Jurkat, Clone E6-1 (cell line): ENCODE measurements around the gene LEFTY1.

Experiments used
- DNase-seq: peaks from one replicate; pipeline ENCODE4 v3.0.0-alpha.2; 2011; ENCODE audit warnings: low read depth, low spot score
- H3K4me3 ChIP-seq: 2 replicates; pipeline ENCODE4 v1.5.1; 2011; ENCODE audit warnings: mild to moderate bottlenecking, low read length, control low read depth, moderate library complexity

The LEFTY1 gene

DNA sequence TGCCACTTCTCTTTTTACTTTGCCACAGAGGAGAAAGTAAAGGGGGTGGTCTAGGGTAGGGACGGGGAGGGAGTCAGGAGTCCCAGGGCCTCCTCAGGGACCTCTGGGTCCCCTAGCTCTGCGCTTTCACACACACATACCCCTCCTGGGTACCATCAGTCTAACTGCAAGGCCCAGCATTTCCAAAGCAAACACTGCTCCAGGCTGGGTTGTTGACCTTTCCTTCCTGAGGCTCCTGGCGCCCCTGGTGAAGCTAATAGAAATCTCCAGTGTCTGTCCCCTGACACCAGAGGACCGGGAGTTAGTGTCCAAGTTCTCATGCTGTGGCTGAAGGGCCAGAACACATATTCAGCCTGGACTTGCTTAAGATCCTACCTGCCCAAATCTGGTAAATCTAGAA, 10.7 kb downstream of the LEFTY1 start:
- no peak for DNase-seq
- no peak overlapping the region for H3K4me3 ChIP-seq

DNA sequence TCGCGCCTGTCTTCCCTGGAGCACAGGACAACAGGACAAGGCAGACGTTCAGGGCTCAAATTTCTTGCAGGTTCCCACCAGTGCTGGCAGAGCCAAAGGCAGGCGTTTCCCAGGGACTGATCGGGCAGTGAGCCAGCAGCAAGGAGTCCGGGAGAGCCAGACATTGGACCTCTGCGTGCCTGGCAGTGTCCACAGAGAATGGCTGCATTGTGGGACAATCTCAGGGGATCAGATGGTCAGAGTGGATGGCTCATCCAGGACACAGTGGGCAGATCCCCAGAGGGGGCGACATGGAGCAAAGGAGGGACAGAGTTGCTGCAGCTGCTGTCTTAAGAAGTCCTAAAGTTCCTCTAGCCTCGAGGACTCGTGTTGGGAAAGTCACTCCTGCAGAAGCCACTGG, 11.4 kb downstream of the LEFTY1 start:
- no peak overlapping the region for H3K4me3 ChIP-seq
- no peak for DNase-seq

- DNase-seq: no peak
- no peak overlapping the region for H3K4me3 ChIP-seq
These were observed 11.9 kb downstream of the LEFTY1 start for GRCh38 chr1:225876900-225877510.

DNA sequence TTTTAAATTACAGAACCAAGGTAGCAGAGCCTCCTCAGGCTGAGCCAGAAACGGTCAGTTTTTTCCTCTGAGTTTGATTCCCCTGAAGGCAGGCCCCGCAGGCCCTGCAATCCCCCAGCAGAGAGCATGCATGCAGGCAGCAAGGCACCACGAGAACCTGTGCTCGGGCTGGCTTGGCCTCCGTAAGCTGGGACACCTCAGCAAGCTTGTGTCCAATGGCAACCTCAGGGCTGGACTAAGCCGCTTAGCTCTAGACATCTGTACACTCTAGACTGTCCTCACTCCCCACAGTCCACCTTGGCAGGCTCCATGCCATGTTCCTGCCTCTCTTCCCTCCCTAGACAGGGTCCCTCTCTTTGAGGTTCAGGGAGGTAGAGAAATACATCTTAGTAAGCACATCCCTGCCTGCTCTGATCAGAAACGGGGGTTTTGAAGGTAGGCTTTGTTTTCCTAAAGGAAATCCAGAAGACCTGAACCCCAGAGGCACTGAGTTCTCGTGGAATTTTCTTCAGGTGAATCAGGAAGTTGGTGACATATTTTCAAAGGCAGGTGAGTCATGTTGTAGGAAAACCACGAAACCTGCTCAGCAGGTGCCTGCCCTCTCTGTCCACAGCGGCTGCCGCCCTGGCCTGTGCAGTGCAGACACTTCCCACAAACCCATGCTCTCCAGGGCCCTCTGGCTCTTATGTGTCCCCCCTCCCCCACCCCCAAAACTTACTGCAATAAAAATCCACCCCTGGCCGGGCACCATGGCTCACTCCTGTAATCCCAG, 13.7 kb downstream of the LEFTY1 start:
- DNase-seq: no peak
- no peak overlapping the region for H3K4me3 ChIP-seq

DNA sequence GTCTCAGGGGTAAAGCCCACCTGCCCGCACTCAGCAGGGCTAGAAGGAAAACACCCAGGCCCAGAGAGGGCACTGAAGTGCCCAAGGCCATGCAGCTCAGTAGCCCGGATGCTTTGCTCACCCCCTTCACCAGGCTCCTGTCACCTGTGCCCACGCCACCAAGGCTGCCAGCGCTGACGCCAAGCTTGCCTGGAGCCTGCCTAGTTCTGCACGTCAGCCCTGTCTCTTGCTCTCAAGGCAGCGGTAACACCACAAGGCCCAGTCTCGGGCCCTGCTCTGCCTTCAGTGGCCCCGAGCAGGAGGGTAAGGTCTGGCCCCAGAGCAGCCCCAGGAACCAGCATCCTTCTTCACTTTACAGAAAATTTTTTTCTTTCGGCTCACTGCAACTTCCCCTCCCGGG, 14.5 kb downstream of the LEFTY1 start:
- no peak overlapping the region for H3K4me3 ChIP-seq
- no peak for DNase-seq

DNA sequence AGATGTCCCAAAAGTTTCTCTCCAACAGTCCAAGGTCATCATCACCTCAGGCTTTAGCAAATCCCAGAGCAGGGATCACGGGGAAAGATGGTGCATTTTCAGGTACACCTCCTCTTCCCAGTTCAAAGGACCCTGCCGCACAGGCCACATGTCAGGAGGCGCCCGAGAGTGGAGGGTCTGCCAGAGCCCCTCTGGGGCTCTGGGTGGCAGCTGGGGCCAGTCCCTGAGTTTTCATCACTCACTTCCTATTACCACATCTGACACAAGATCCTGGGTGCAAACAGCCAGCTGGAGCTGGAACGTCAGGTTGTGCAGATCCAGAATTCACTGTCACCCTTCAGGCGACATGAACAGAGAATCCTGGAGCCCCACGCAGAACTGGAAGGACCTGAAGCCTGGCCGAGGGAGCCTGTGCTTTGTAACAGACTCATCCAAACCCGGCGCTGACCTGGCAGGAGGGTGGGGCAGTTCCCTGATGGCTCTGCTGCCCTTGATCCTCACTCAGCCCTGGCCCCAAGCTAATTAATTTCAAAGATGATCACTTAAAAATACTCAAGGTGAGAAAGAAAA, 15.6 kb downstream of the LEFTY1 start:
- no peak overlapping the region for H3K4me3 ChIP-seq
- DNase-seq: no peak

GRCh38 chr1:225872075-225872430, 16.9 kb downstream of the LEFTY1 start:
- no peak overlapping the region for H3K4me3 ChIP-seq
- DNase-seq: no peak

DNA sequence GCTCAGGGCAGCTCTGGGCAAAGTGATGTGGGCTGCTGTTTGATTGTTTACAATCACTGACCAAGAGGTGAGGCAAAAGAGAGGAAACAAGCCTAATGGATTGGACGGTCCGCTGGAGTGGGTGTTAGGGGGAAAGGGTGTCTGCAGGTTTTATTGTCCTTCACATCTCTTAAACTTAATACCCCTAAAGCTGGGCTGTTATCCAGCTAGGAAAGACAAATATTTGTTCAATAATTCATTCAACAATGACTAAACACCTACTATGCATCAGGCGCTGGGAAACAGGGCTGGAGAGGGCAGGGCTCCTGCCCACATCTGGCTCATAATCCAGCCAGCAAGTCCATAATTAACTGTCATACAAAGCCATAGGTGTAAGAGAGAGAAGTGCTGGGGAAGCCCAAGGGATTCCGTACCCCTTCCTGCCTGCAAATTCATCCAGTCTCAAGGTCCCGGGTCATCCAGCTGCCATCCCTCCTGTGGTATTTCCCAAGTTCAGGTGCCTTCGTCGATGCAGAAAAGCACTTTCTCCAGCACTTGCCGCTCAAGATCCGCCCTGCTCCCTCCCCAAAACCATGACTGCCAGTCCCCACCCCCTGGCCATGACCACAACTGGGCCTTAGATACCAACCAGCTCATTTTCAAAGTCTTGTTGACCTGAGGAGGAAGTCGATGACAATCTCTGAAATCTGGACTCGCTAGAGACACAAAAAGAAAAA, 17.4 kb downstream of the LEFTY1 start:
- DNase-seq: no peak

DNA sequence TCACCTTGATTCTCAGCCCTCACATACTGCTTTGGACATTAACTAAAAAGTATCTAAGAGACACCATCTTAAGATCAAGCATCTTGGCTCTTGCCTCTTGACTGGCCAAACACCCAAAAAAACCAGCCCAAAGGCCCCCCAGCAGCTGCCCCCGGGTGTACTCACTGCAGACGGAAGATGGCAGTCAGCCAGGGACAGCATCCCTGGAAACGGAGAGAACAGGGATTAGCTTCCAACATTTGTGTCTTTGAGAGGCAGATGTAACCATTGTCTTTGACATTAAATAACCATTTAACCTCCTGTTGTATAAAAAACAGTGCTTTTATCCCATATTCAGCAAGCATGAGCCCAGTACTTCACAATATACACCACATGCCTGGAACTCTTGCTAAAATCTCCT, 18.0 kb downstream of the LEFTY1 start:
- DNase-seq: no peak
- H3K4me3 ChIP-seq: no peak overlapping the region

More for the DNA sequence above, 17.4 kb downstream of the LEFTY1 start:
- H3K4me3 ChIP-seq: no peak overlapping the region

GRCh38 chr1:225868631-225869330, 20.2 kb downstream of the LEFTY1 start:
- no peak for DNase-seq

GRCh38 chr1:225866981-225867380, 22.0 kb downstream of the LEFTY1 start:
- no peak overlapping the region for H3K4me3 ChIP-seq
- DNase-seq: no peak

More at GRCh38 chr1:225868631-225869330, 20.2 kb downstream of the LEFTY1 start:
- H3K4me3 ChIP-seq: no peak overlapping the region

DNA sequence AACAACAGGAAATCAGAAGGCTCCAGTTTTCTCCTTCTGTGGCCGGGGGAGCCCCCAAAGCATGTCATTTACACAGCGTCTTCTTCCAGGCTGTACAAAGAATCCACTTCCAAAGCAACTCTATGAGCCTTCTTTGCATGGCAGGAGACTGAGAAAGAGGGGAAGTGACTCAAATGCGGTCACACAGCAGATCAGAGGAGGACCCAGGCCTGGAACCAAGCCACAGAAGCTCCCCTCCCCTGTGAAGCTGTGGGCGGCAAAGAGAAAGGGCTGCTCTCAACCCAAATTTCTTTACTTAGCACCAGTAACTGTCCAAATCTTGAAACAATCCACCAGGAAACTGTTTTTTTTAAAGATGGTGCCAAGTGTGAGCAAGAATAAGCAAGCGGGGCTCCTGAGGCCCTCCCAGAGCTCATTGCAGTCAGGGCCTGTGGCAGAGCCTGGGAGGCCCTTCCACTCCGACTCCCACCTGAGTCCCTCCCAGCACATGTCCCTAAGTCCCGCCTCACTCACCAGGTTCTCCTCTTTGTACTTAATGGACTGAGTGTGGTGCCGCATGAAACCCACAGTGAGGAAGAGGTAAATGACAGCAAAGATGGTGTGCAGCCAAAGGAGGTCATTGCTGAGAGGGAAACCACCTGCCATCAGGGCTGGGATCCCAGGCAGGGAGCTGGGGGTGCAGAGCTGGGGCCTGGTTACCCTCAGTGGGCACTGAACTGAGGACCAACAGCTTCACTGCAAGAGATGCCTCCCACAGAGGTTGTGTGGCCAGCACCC, 22.7 kb downstream of the LEFTY1 start:
- peak overlapping the region; percentile 5 for H3K4me3 ChIP-seq
- peak; percentile 72 for DNase-seq

DNA sequence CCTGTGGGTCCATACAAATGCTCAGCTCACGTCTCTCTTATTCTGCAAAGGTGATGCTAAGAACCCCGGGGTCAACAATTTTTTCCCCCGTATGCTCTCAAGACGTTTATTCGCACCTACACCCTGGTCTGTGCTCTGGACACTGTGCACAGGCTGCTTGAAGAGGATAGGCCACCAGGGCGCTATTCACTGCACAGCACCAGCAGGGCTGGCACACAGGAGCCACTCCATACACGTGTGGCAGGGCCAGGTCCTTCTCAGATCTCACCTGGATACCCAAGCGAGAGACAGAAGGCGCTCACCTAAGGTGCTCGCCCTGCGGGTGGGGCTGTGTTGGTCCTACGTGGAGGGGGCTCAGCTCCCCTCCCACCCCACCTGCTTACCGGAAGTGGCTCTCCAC, 23.4 kb downstream of the LEFTY1 start:
- DNase-seq: no peak
- no peak overlapping the region for H3K4me3 ChIP-seq

GRCh38 chr1:225863167-225863566, 25.8 kb downstream of the LEFTY1 start:
- no peak overlapping the region for H3K4me3 ChIP-seq
- DNase-seq: no peak

DNA sequence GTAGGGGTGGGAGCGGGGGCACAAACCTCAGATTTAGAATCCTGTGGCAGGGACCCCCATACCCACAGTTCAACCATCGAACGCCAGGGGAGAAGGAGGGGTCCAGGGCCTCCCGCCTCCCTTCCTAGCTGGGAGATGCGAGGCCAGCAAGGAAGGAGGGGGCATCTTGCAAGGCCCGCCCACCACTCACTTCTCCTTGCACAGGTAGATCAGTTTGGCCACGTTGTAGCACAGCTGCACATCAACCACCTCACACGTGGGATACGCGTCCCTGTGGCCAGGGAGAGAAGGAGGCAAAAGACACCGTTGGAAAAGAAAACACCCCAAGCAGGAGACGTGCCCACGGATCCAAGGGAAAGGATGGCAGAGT, 26.4 kb downstream of the LEFTY1 start:
- H3K4me3 ChIP-seq: no peak overlapping the region
- DNase-seq: no peak

- no peak for DNase-seq
These were observed 26.9 kb downstream of the LEFTY1 start for GRCh38 chr1:225861834-225862580.

GRCh38 chr1:225860876-225861441, 28.0 kb downstream of the LEFTY1 start:
- DNase-seq: no peak
- H3K4me3 ChIP-seq: no peak overlapping the region

More at GRCh38 chr1:225861834-225862580, 26.9 kb downstream of the LEFTY1 start:
- H3K4me3 ChIP-seq: no peak overlapping the region

- DNase-seq: no peak
- H3K4me3 ChIP-seq: no peak overlapping the region
These were observed 28.8 kb downstream of the LEFTY1 start for GRCh38 chr1:225860107-225860506.
